Omental fat pad (tissue), 4 donors: ENCODE results near the gene GP2. TPM values are rescaled to one million over a fixed set of nuclear protein-coding genes. Genes with fewer than 3 reads are reported as not detected.
"Not testable (repeated sequence)": the region's sequence is repeated elsewhere in the genome, so short reads cannot be mapped to it uniquely, and the experiment has no call there.

Experiments
- ATAC-seq: fragments of 150-250 bp; one replicate; pipeline ENCODE4 v1.9.1; 2016; ENCODE audit warnings: mild to moderate bottlenecking, moderate library complexity; ENCODE audit not compliant: low FRiP score
- DNase-seq: peaks from one replicate; pipeline ENCODE4 v3.0.0-alpha.2; 2019; ENCODE audit warnings: low spot score
- CTCF ChIP-seq, 3 donors: fragments of 450-650 bp; IDR thresholded peaks; one replicate each; pipeline ENCODE4 v1.5.1; 2016 to 2017; ENCODE audit warnings: antibody characterized with exemption in 3 of 3, mild to moderate bottlenecking in 3 of 3, moderate library complexity in 2 of 3
- total RNA-seq, 4 donors: library from RNA; depleted of rRNA; stranded (reverse); fragments of >200 nt; gene quantifications; one replicate each; pipeline ENCODE4 v1.1.0, GENCODE V29; 2016

The GP2 gene
- total RNA-seq, 4 donors from 2014 or later = 0.31 to 1.4 (median 0.32) TPM; not detected in 1

- TF ChIP-seq CTCF (IDR thresholded peaks at IDR 0.05) = no peak
- ATAC-seq = no peak
- no peak for DNase-seq
Observed at GRCh38 chr16:20315764-20316163, 11.5 kb downstream of the GP2 start.

- TF ChIP-seq CTCF (IDR thresholded peaks at IDR 0.05) = no peak
- DNase-seq = no peak
- no peak for ATAC-seq
Observed at GRCh38 chr16:20314575-20314974, 12.7 kb downstream of the GP2 start.

GRCh38 chr16:20313741-20314140 lies 13.6 kb downstream of the GP2 start:
- DNase-seq (no peak), ATAC-seq (no peak)
- TF ChIP-seq CTCF (IDR thresholded peaks at IDR 0.05) = no peak

- not testable (repeated sequence) for ATAC-seq, DNase-seq
Observed at GRCh38 chr16:20312536-20313095, 14.7 kb downstream of the GP2 start.

- no peak for TF ChIP-seq CTCF (IDR thresholded peaks at IDR 0.05)
- no peak for ATAC-seq
- no peak for DNase-seq
Observed at GRCh38 chr16:20311548-20311947, 15.8 kb downstream of the GP2 start.

GRCh38 chr16:20310421-20311395 lies 16.6 kb downstream of the GP2 start:
- ATAC-seq (no peak), DNase-seq (no peak)
- TF ChIP-seq CTCF (IDR thresholded peaks at IDR 0.05) = no peak

- no peak for TF ChIP-seq CTCF (IDR thresholded peaks at IDR 0.05)
- DNase-seq (no peak), ATAC-seq (no peak)
Observed at GRCh38 chr16:20309786-20310185, 17.5 kb downstream of the GP2 start.
